Neuron (in vitro differentiated cells): ENCODE measurements around the gene SLC25A36.
A peak's percentile ranks its signal among the peaks of the same experiment; 100 is the strongest.

Experiments
- H2AFZ ChIP-seq: one replicate; pipeline ENCODE4 v1.6.1; 2013; ENCODE audit warnings: low read depth, mild to moderate bottlenecking, inconsistent platforms, low read length, moderate library complexity
- H3K27me3 ChIP-seq: one replicate; pipeline ENCODE4 v1.6.1; 2013; ENCODE audit warnings: low read length; ENCODE audit not compliant: insufficient read depth
- H3K36me3 ChIP-seq: one replicate; pipeline ENCODE4 v1.6.1; 2013; ENCODE audit warnings: low read length; ENCODE audit not compliant: insufficient read depth
- H3K4me1 ChIP-seq: one replicate; pipeline ENCODE4 v1.6.1; 2013; ENCODE audit warnings: low read length; ENCODE audit not compliant: insufficient read depth
- H3K4me3 ChIP-seq: 2 replicates; pipeline ENCODE4 v1.5.1; 2013; ENCODE audit warnings: mild to moderate bottlenecking, low read length, moderate library complexity
- H3K9me3 ChIP-seq: one replicate; pipeline ENCODE4 v1.6.1; 2013; ENCODE audit warnings: low read length

Gene SLC25A36, protein sequence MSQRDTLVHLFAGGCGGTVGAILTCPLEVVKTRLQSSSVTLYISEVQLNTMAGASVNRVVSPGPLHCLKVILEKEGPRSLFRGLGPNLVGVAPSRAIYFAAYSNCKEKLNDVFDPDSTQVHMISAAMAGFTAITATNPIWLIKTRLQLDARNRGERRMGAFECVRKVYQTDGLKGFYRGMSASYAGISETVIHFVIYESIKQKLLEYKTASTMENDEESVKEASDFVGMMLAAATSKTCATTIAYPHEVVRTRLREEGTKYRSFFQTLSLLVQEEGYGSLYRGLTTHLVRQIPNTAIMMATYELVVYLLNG

GRCh38 chr3:140941434-140942220, at the start of gene SLC25A36:
Gene SLC25A36 (plus strand): TSS chr3:140941836. CDS start chr3:140942055, 219 bp downstream.
- Histone ChIP-seq H2AFZ (peak within 1 kb of the TSS; percentile 98), H3K4me3 (peak within 1 kb of the TSS; percentile 96), H3K9me3 (peaks cover 2% of the 10 kb centered on the region), H3K27me3 (no peaks in the 10 kb centered on the region), H3K36me3 (no peaks in the 10 kb centered on the region), H3K4me1 (peaks cover 12% of the 10 kb centered on the region)

DNA sequence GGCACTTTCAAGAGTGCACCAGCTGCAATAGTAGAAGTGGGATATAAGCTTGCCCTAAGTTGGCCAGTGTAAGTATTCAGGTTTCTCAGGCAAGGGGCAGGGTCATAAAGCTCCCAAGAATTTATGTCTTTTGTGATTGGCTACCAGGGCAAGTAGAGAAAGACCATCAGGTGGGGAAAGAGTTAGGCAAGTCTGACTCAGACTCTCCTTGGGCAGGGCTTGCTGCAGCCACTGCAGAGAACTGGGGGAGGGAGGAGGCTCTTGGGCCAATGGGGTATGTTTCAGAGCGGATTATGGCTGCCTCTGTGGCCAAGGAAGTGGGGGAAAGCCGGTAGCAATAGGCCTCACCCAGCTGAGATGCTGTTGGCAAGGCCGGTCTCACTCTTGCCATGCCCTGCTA, 44.6 kb upstream of the SLC25A36 start:
- H3K9me3 ChIP-seq = no peaks in the 10 kb centered on the region
- H3K36me3 ChIP-seq = no peaks in the 10 kb centered on the region
- no peak overlapping the region for H2AFZ ChIP-seq
- H3K4me1 ChIP-seq = no peaks in the 10 kb centered on the region
- peaks cover 2% of the 10 kb centered on the region for H3K27me3 ChIP-seq
- no peak overlapping the region for H3K4me3 ChIP-seq

GRCh38 chr3:140898340-140899180, 43.1 kb upstream of the SLC25A36 start:
- no peaks in the 10 kb centered on the region for H3K9me3 ChIP-seq
- no peaks in the 10 kb centered on the region for H3K4me1 ChIP-seq
- no peaks in the 10 kb centered on the region for H3K36me3 ChIP-seq
- H3K27me3 ChIP-seq = no peaks in the 10 kb centered on the region
- H3K4me3 ChIP-seq = no peak overlapping the region
- no peak overlapping the region for H2AFZ ChIP-seq

GRCh38 chr3:140899363-140899762, 42.3 kb upstream of the SLC25A36 start:
- Histone ChIP-seq H3K36me3 (no peaks in the 10 kb centered on the region), H3K27me3 (no peaks in the 10 kb centered on the region), H3K4me3 (no peak overlapping the region), H3K9me3 (no peaks in the 10 kb centered on the region), H2AFZ (no peak overlapping the region), H3K4me1 (no peaks in the 10 kb centered on the region)

- no peaks in the 10 kb centered on the region for H3K4me1 ChIP-seq
- H3K9me3 ChIP-seq = no peaks in the 10 kb centered on the region
- H3K27me3 ChIP-seq = peaks cover 11% of the 10 kb centered on the region
- no peak overlapping the region for H2AFZ ChIP-seq
- H3K4me3 ChIP-seq = no peak overlapping the region
- no peaks in the 10 kb centered on the region for H3K36me3 ChIP-seq
Observed at GRCh38 chr3:140902791-140903190, 38.8 kb upstream of the SLC25A36 start.

GRCh38 chr3:140903196-140903595, 38.4 kb upstream of the SLC25A36 start:
- Histone ChIP-seq H3K4me1 (no peaks in the 10 kb centered on the region), H3K4me3 (no peak overlapping the region), H3K27me3 (peaks cover 11% of the 10 kb centered on the region), H3K36me3 (no peaks in the 10 kb centered on the region), H3K9me3 (no peaks in the 10 kb centered on the region), H2AFZ (no peak overlapping the region)

DNA sequence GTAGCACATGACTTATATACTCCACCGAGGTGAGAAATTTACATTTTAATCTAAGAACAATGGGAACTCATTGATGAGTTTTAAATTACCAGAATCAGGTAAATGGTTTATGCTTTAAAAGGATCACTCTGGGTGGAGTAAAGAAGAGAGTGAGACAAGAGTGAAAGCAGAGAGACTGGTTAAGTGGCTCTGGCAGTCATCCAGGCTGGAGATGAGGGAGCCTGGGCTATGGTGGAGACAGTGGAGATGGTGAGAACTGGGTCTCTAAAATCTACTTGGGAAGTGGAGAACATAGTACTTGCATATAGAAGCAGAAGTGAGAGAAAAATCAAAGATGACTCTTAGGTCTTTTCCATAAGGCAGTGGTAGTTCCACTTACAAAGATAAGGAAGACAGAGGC, 37.1 kb upstream of the SLC25A36 start:
- Histone ChIP-seq H3K4me3 (no peak overlapping the region), H3K9me3 (no peaks in the 10 kb centered on the region), H3K4me1 (no peaks in the 10 kb centered on the region), H2AFZ (no peak overlapping the region), H3K36me3 (no peaks in the 10 kb centered on the region), H3K27me3 (peaks cover 11% of the 10 kb centered on the region)

- Histone ChIP-seq H3K4me3 (no peak overlapping the region), H3K36me3 (no peaks in the 10 kb centered on the region), H2AFZ (no peak overlapping the region)
Observed at GRCh38 chr3:140905559-140905958, 36.1 kb upstream of the SLC25A36 start.

DNA sequence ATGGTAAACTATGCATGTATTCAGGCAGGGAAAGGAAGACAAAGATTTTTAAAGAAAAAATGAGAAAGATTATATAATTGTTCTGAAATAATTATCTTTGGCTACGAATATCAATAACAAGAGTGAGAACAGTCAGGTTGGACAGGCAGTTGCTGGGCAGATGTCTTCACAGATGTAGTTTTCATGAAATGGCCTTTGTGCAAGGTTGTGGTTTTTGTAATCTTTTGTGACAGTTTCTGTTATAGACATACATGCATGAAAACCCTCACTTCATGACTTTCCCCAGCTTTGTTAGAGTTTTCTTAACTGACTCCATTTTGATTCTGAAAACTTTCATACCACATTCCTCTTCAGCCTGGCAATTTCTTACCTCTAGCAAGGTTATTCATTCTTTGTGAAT, 34.9 kb upstream of the SLC25A36 start:
- Histone ChIP-seq H3K27me3 (peaks cover 11% of the 10 kb centered on the region), H3K4me3 (no peak overlapping the region), H3K9me3 (no peaks in the 10 kb centered on the region), H2AFZ (no peak overlapping the region), H3K4me1 (no peaks in the 10 kb centered on the region), H3K36me3 (no peaks in the 10 kb centered on the region)

More at GRCh38 chr3:140905559-140905958, 36.1 kb upstream of the SLC25A36 start:
- H3K27me3 ChIP-seq = peaks cover 11% of the 10 kb centered on the region
- no peaks in the 10 kb centered on the region for H3K4me1 ChIP-seq
- no peaks in the 10 kb centered on the region for H3K9me3 ChIP-seq

DNA sequence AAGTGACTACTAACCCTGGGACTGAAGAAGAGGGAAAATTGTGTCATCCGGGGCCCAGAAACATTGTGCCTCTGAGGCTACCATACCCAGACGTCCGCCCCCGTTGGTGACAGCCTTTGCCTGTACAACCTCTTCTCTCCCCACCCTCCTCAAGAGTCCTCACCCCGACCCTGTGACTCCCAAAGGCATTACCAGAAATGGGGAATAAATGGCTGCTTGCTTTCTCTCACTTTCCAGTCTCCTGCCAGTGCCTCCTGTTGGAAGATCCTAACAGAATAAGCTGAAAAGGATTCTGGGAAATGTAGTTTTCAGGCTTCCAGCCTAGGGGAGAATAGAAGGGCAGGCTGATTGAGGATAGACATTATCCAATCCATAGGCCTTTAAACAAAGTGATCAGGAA, 30.8 kb upstream of the SLC25A36 start:
- H2AFZ ChIP-seq = peak overlapping the region; percentile 13
- H3K9me3 ChIP-seq = no peaks in the 10 kb centered on the region
- H3K36me3 ChIP-seq = no peaks in the 10 kb centered on the region
- H3K4me3 ChIP-seq = peak overlapping the region; percentile 29
- H3K4me1 ChIP-seq = peaks cover 9% of the 10 kb centered on the region
- peaks cover 5% of the 10 kb centered on the region for H3K27me3 ChIP-seq

DNA sequence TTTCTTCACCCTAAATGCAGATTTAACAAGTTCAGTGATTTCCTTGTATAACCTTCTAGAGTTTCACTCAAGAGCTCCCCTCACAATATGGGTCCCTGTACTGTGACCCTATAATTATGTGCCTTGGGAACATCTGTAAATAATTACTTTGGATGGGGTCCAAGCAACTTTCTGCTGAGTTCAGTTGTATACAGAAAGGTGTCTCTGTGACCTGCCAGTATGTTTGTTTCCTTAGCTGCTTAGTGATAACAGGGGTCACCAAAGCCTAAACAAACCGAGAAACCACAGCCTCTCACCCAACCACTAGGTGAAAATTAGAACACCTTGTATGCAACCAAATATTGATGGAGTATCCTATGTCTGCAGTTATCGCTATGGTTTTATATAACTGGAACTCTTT, 29.8 kb upstream of the SLC25A36 start:
- no peak overlapping the region for H2AFZ ChIP-seq
- no peak overlapping the region for H3K4me3 ChIP-seq
- no peaks in the 10 kb centered on the region for H3K9me3 ChIP-seq
- no peaks in the 10 kb centered on the region for H3K36me3 ChIP-seq
- H3K27me3 ChIP-seq = no peaks in the 10 kb centered on the region
- H3K4me1 ChIP-seq = peaks cover 9% of the 10 kb centered on the region

DNA sequence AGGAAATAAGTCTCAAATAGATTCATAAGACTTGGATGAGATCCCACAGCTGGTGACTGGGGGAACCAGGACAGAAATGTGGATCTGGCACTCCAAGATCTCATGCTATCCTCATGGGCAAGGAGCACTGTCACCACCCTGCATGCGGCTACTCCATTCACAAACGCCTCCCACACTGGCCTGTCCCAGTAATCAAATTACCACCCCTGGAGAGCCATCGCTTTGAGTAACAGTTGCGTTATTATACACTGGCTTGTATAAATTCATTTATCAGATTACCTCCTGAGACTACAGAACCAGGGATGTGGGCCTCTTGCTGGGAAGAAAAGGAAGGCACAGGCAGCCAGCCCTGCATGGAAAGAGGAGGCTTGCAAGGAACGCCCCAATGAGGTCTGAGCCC, 27.9 kb upstream of the SLC25A36 start:
- H3K4me3 ChIP-seq = no peak overlapping the region
- H3K4me1 ChIP-seq = peaks cover 9% of the 10 kb centered on the region
- H3K36me3 ChIP-seq = no peaks in the 10 kb centered on the region
- no peaks in the 10 kb centered on the region for H3K27me3 ChIP-seq
- no peak overlapping the region for H2AFZ ChIP-seq
- H3K9me3 ChIP-seq = no peaks in the 10 kb centered on the region
